ENCODE results near the gene CYP26C1.

The CYP26C1 gene

DNA sequence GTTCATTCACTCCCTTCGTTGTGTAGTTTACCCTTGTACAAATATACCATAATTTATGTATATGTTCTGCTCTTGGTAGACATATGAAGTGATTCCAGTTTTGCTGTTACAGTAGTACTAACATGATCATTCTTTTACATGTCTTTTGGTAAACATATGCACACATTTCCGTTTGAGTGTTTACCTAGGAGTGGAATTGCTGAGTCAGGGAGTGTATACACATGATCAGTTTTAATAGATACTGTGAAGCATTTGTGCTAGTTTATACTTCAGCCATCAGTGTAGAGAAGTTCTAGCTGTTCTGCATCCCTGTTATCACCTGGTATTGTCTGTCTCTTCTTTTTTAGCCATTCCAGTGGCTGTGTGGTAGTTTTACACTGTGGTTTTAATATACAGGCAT lies 34.5 kb upstream of the CYP26C1 start:
- Histone ChIP-seq H3K36me3 (ENCODE audit: insufficient read depth, low read length) (no peaks in the 10 kb centered on the region), H4K20me1 (ENCODE audit: insufficient read depth, low read length) (no peaks in the 10 kb centered on the region), H3K9me3 (ENCODE audit: low read length) (no peaks in the 10 kb centered on the region), H3K4me1 (ENCODE audit: insufficient read depth, low read length, severe bottlenecking) (no peaks in the 10 kb centered on the region), H3K27me3 (ENCODE audit: insufficient read depth, low read length) (no peaks in the 10 kb centered on the region), H2AFZ (ENCODE audit: low read length) (no peak overlapping the region), H3K9ac (ENCODE audit: low read length) (no peak overlapping the region), H3K4me3 (ENCODE audit: low read depth, low read length, poor library complexity, severe bottlenecking) (no peak overlapping the region), H3K27ac (ENCODE audit: low read depth, low read length, poor library complexity, severe bottlenecking) (no peak overlapping the region), H3K79me2 (ENCODE audit: insufficient read depth, low read length) (no peaks in the 10 kb centered on the region), H3F3A (ENCODE audit: insufficient read depth, low read length) (no peaks in the 10 kb centered on the region), H3K9me2 (ENCODE audit: low read depth, low read length) (no peaks in the 10 kb centered on the region), H3K4me2 (ENCODE audit: low read length) (no peak overlapping the region)
- TF ChIP-seq, protein P1, sequence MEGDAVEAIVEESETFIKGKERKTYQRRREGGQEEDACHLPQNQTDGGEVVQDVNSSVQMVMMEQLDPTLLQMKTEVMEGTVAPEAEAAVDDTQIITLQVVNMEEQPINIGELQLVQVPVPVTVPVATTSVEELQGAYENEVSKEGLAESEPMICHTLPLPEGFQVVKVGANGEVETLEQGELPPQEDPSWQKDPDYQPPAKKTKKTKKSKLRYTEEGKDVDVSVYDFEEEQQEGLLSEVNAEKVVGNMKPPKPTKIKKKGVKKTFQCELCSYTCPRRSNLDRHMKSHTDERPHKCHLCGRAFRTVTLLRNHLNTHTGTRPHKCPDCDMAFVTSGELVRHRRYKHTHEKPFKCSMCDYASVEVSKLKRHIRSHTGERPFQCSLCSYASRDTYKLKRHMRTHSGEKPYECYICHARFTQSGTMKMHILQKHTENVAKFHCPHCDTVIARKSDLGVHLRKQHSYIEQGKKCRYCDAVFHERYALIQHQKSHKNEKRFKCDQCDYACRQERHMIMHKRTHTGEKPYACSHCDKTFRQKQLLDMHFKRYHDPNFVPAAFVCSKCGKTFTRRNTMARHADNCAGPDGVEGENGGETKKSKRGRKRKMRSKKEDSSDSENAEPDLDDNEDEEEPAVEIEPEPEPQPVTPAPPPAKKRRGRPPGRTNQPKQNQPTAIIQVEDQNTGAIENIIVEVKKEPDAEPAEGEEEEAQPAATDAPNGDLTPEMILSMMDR (IDR thresholded peaks at IDR 0.05; ENCODE audit: low read length), result no peak
- TF ChIP-seq EZH2 (IDR thresholded peaks at IDR 0.05; ENCODE audit: borderline replicate concordance, low read length), result no peak

DNA sequence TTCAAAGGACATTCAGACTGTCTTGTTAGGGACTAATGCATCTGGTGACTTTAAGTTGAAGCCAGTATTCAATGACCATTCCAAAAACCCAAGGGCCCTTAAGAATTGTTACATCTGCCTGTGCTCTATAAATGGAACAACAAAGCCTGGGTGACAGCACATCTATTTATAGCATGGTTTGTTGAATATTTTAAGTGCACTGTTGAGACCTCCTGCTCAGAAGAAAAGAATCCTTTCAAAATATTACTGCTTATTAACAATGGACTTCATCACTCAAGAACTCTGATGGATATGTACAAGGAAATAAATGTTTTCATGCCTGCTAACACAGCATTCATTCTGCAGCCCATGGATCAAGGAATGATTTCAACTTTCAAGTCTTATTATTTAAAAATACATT lies 33.1 kb upstream of the CYP26C1 start:
- no peaks in the 10 kb centered on the region for H3K79me2 ChIP-seq (ENCODE audit: insufficient read depth, low read length)
- no peak overlapping the region for H3K4me2 ChIP-seq (ENCODE audit: low read length)
- no peak overlapping the region for H3K27ac ChIP-seq (ENCODE audit: low read depth, low read length, poor library complexity, severe bottlenecking)
- no peaks in the 10 kb centered on the region for H4K20me1 ChIP-seq (ENCODE audit: insufficient read depth, low read length)
- H3K9ac ChIP-seq (ENCODE audit: low read length), result no peak overlapping the region
- H3K4me3 ChIP-seq (ENCODE audit: low read depth, low read length, poor library complexity, severe bottlenecking), result no peak overlapping the region
- no peaks in the 10 kb centered on the region for H3F3A ChIP-seq (ENCODE audit: insufficient read depth, low read length)
- H2AFZ ChIP-seq (ENCODE audit: low read length), result no peak overlapping the region
- H3K9me3 ChIP-seq (ENCODE audit: low read length), result no peaks in the 10 kb centered on the region
- no peaks in the 10 kb centered on the region for H3K36me3 ChIP-seq (ENCODE audit: insufficient read depth, low read length)
- no peaks in the 10 kb centered on the region for H3K4me1 ChIP-seq (ENCODE audit: insufficient read depth, low read length, severe bottlenecking)
- TF ChIP-seq EZH2 (IDR thresholded peaks at IDR 0.05; ENCODE audit: borderline replicate concordance, low read length), result no peak
- TF ChIP-seq, protein P1 (IDR thresholded peaks at IDR 0.05; ENCODE audit: low read length), result no peak
- no peaks in the 10 kb centered on the region for H3K27me3 ChIP-seq (ENCODE audit: insufficient read depth, low read length)
- no peaks in the 10 kb centered on the region for H3K9me2 ChIP-seq (ENCODE audit: low read depth, low read length)

GRCh38 chr10:93028883-93029282 lies 31.7 kb upstream of the CYP26C1 start:
- Histone ChIP-seq H3K4me1 (ENCODE audit: insufficient read depth, low read length, severe bottlenecking) (no peaks in the 10 kb centered on the region), H3K9ac (ENCODE audit: low read length) (no peak overlapping the region), H3K4me3 (ENCODE audit: low read depth, low read length, poor library complexity, severe bottlenecking) (no peak overlapping the region), H3K27ac (ENCODE audit: low read depth, low read length, poor library complexity, severe bottlenecking) (no peak overlapping the region), H3K4me2 (ENCODE audit: low read length) (no peak overlapping the region), H3K79me2 (ENCODE audit: insufficient read depth, low read length) (no peaks in the 10 kb centered on the region), H3K36me3 (ENCODE audit: insufficient read depth, low read length) (no peaks in the 10 kb centered on the region), H2AFZ (ENCODE audit: low read length) (no peak overlapping the region), H3F3A (ENCODE audit: insufficient read depth, low read length) (no peaks in the 10 kb centered on the region), H3K9me3 (ENCODE audit: low read length) (no peaks in the 10 kb centered on the region), H4K20me1 (ENCODE audit: insufficient read depth, low read length) (no peaks in the 10 kb centered on the region), H3K27me3 (ENCODE audit: insufficient read depth, low read length) (no peaks in the 10 kb centered on the region), H3K9me2 (ENCODE audit: low read depth, low read length) (no peaks in the 10 kb centered on the region)
- TF ChIP-seq, protein P1 (IDR thresholded peaks at IDR 0.05; ENCODE audit: low read length), result no peak
- TF ChIP-seq EZH2 (IDR thresholded peaks at IDR 0.05; ENCODE audit: borderline replicate concordance, low read length), result no peak
